Uterus (tissue), 2 donors: ENCODE results near the gene ACSM5.
"Not testable (repeated sequence)": the region's sequence is repeated elsewhere in the genome, so short reads cannot be mapped to it uniquely, and the experiment has no call there.

Source experiments
- POLR2A ChIP-seq, 2 donors: fragments of 450-650 bp; IDR thresholded peaks; one replicate each; pipeline ENCODE4 v1.6.1; 2016; ENCODE audit warnings: antibody characterized with exemption in 2 of 2, mild to moderate bottlenecking in 1 of 2, moderate library complexity in 1 of 2
- TF ChIP-seq, protein P1 (sequence below), 4 experiments: fragments of 200-600 bp in 2 of 4; fragments of 450-650 bp in 2 of 4; sonication (generic) in 2 of 4; IDR thresholded peaks; one replicate each; pipeline ENCODE4 v1.5.1; 2016 to 2019; ENCODE audit warnings: antibody characterized with exemption in 4 of 4, mild to moderate bottlenecking in 2 of 4, moderate library complexity in 1 of 4

- TF ChIP-seq, protein P1, sequence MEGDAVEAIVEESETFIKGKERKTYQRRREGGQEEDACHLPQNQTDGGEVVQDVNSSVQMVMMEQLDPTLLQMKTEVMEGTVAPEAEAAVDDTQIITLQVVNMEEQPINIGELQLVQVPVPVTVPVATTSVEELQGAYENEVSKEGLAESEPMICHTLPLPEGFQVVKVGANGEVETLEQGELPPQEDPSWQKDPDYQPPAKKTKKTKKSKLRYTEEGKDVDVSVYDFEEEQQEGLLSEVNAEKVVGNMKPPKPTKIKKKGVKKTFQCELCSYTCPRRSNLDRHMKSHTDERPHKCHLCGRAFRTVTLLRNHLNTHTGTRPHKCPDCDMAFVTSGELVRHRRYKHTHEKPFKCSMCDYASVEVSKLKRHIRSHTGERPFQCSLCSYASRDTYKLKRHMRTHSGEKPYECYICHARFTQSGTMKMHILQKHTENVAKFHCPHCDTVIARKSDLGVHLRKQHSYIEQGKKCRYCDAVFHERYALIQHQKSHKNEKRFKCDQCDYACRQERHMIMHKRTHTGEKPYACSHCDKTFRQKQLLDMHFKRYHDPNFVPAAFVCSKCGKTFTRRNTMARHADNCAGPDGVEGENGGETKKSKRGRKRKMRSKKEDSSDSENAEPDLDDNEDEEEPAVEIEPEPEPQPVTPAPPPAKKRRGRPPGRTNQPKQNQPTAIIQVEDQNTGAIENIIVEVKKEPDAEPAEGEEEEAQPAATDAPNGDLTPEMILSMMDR (IDR thresholded peaks at IDR 0.05) = not testable (repeated sequence)
- TF ChIP-seq POLR2A (IDR thresholded peaks at IDR 0.05) = not testable (repeated sequence)
Measured at GRCh38 chr16:20451364-20451763, 42.0 kb downstream of the ACSM5 start, which contains the start of gene ACSM2A.
